K562 (cell line): ENCODE data around the gene TYMP. TPM values are rescaled to one million over a fixed set of nuclear protein-coding genes. Genes with fewer than 3 reads are reported as not detected.

Source experiments
- ATAC-seq: fragments of 200-7000 bp; cut with Tn5 transposase; 3 replicates; pipeline ENCODE4 v1.9.1; 2020; ENCODE audit warnings: moderate library complexity
- BruUV-seq: library from RNA; stranded (reverse); fragments of 400-500 nt; replicated peaks from 2 replicates; lab custom pipeline; 2021; lab: Mats Ljungman, UMichigan
- CTCF ChIA-PET: fragments of 300-600 bp; formaldehyde crosslinking; extraction: SDS; loops from one replicate; lab custom pipeline; 2021; ENCODE audit warnings: low intra/inter-chr PET ratio; lab: Yijun Ruan, JAX
- POLR2A ChIA-PET: fragments of 300-600, 350-650 bp; sonication (Branson Sonifier 250); formaldehyde crosslinking; extraction: SDS; loops from one replicate; lab custom pipeline; 2021; ENCODE audit warnings: antibody characterized with exemption, inconsistent platforms; lab: Yijun Ruan, JAX
- DNase-seq, 4 experiments: peaks; one replicate each; pipeline versions ENCODE4 v3.0.0 to v3.0.0-alpha.2; 2011 to 2018; ENCODE audit warnings: low spot score in 3 of 4, mixed read lengths in 3 of 4; ENCODE audit errors: extremely low read depth in 1 of 4
- FAIRE-seq: peaks from 2 replicates; lab custom pipeline; 2011; peaks lifted over from hg19 to GRCh38; lab: Jason Lieb, UNC
- H2AFZ ChIP-seq: 2 replicates; pipeline ENCODE4 v1.6.0; 2011; ENCODE audit warnings: low read depth, low read length, control low read depth, inconsistent platforms
- H3K27ac ChIP-seq: fragments of 200-600 bp; 3 replicates; pipeline ENCODE4 v1.8.0; 2011; ENCODE audit warnings: low read depth, mild to moderate bottlenecking, control low read depth, inconsistent platforms, low read length, moderate library complexity, mixed read lengths; ENCODE audit errors: extremely low read depth
- H3K27me3 ChIP-seq, 2 experiments: fragments of 300-600 bp in 1 of 2; 2 replicates in 1 of 2; 3 replicates in 1 of 2; pipeline versions ENCODE4 v1.6.0 to v1.8.0; 2011; ENCODE audit warnings: inconsistent platforms in 2 of 2, low read length in 2 of 2, mild to moderate bottlenecking in 1 of 2, mixed read lengths in 1 of 2, moderate library complexity in 1 of 2; ENCODE audit not compliant: control insufficient read depth in 2 of 2, insufficient read depth in 2 of 2
- H3K36me3 ChIP-seq: fragments of 300-600 bp; 3 replicates; pipeline ENCODE4 v1.8.0; 2011; ENCODE audit warnings: mild to moderate bottlenecking, low read length, inconsistent platforms; ENCODE audit not compliant: control insufficient read depth, insufficient read depth
- H3K4me1 ChIP-seq, 2 experiments: fragments of 200-600 bp in 1 of 2; replicated peaks in 1 of 2; 2 replicates in 1 of 2; 3 replicates in 1 of 2; pipeline versions ENCODE4 v1.5.1 to v1.8.0; 2011; ENCODE audit warnings: inconsistent platforms in 2 of 2, low read length in 2 of 2, mild to moderate bottlenecking in 1 of 2, mixed read lengths in 1 of 2, moderate library complexity in 1 of 2; ENCODE audit not compliant: control insufficient read depth in 2 of 2, insufficient read depth in 2 of 2
- H3K4me2 ChIP-seq: 2 replicates; pipeline ENCODE4 v1.6.1; 2011; ENCODE audit warnings: low read length, control low read depth, inconsistent platforms, mixed read lengths; ENCODE audit not compliant: insufficient read depth
- H3K4me3 ChIP-seq: fragments of 200-600 bp; sonication (generic), shearing (Covaris generic); 2 replicates; pipeline ENCODE4 v1.5.1; 2016; ENCODE audit warnings: control low read depth, inconsistent platforms
- H3K79me2 ChIP-seq: fragments of 200-600 bp; 3 replicates; pipeline ENCODE4 v1.8.0; 2011; ENCODE audit warnings: low read length, inconsistent platforms; ENCODE audit not compliant: control insufficient read depth, insufficient read depth
- H3K9ac ChIP-seq, 2 experiments: 2 replicates each; pipeline versions ENCODE4 v1.6.0 to v1.6.1; 2011; ENCODE audit warnings: low read depth in 2 of 2, low read length in 2 of 2, control low read depth in 1 of 2, inconsistent platforms in 1 of 2, mild to moderate bottlenecking in 1 of 2, mixed read lengths in 1 of 2; ENCODE audit not compliant: insufficient read depth in 1 of 2
- H3K9me1 ChIP-seq: one replicate; pipeline ENCODE4 v1.6.0; 2011; ENCODE audit warnings: inconsistent platforms, mild to moderate bottlenecking, low read length, moderate library complexity; ENCODE audit not compliant: control insufficient read depth, insufficient read depth
- H3K9me3 ChIP-seq: replicated peaks from 2 replicates; pipeline ENCODE4 v1.5.1; 2011; ENCODE audit warnings: low read depth, low read length, inconsistent platforms; ENCODE audit not compliant: control insufficient read depth, insufficient read depth
- H4K20me1 ChIP-seq: replicated peaks from 2 replicates; pipeline ENCODE4 v1.6.1; 2011; ENCODE audit warnings: low read length, inconsistent platforms, mixed read lengths; ENCODE audit not compliant: control insufficient read depth, insufficient read depth
- CREB1 ChIP-seq, 2 experiments: sonication (generic) in 1 of 2; formaldehyde crosslinking in 1 of 2; IDR thresholded peaks; 2 replicates each; pipeline versions ENCODE4 v1.6.1 to v1.8.0; 2012 to 2022; ENCODE audit warnings: inconsistent platforms in 1 of 2, mild to moderate bottlenecking in 1 of 2, missing genetic modification reagents in 1 of 2, moderate library complexity in 1 of 2
- ERF ChIP-seq: fragments of 450-650 bp; formaldehyde crosslinking; IDR thresholded peaks from 2 replicates; pipeline ENCODE4 v1.4.0; 2020; ENCODE audit warnings: mild to moderate bottlenecking, mixed read lengths
- GTF2E2 ChIP-seq: fragments of 200-800 bp; sonication (Bioruptor generic); IDR thresholded peaks from 2 replicates; pipeline ENCODE4 v1.6.1; 2016; ENCODE audit warnings: missing genetic modification characterization, missing compliant biosample characterization
- POLR2G ChIP-seq: fragments of 200-400 bp; formaldehyde crosslinking; IDR thresholded peaks from 2 replicates; pipeline ENCODE4 v1.6.1; 2017; ENCODE audit warnings: low read depth, mild to moderate bottlenecking, antibody characterized with exemption, low read length, moderate library complexity
- POLR2H ChIP-seq: IDR thresholded peaks from 2 replicates; pipeline ENCODE4 v1.6.1; 2016; ENCODE audit warnings: missing genetic modification characterization, low read depth, mild to moderate bottlenecking, control low read depth, missing compliant biosample characterization, moderate library complexity
- SUPT5H ChIP-seq: fragments of 450-650 bp; IDR thresholded peaks from 2 replicates; pipeline ENCODE4 v1.6.1; 2016
- USF1 ChIP-seq: sonication (generic); formaldehyde crosslinking; IDR thresholded peaks from 2 replicates; pipeline ENCODE4 v1.9.0; 2022; ENCODE audit warnings: mild to moderate bottlenecking, missing genetic modification reagents
- YY1 ChIP-seq, 3 experiments: IDR thresholded peaks; 2 replicates each; pipeline ENCODE4 v1.6.1; 2011; ENCODE audit warnings: low read length in 2 of 3, mild to moderate bottlenecking in 2 of 3, moderate library complexity in 2 of 3, borderline replicate concordance in 1 of 3, control low read depth in 1 of 3, low read depth in 1 of 3; ENCODE audit not compliant: insufficient read depth in 3 of 3, insufficient replicate concordance in 2 of 3, control insufficient read depth in 1 of 3, insufficient read length in 1 of 3; ENCODE audit errors: extremely low read depth in 1 of 3
- ZBTB7A ChIP-seq: IDR thresholded peaks from 2 replicates; pipeline ENCODE4 v1.6.1; 2011; ENCODE audit warnings: low read depth, mild to moderate bottlenecking, low read length, moderate library complexity, borderline replicate concordance; ENCODE audit not compliant: control insufficient read depth
- WGBS: fragments of 100-300 bp; shearing (Covaris generic); methylation state at CpG from one replicate; pipeline ENCODE4 v1.1.6; 2016; ENCODE audit warnings: low coverage, mixed read lengths; ENCODE audit not compliant: insufficient coverage; ENCODE audit errors: missing lambda C conversion rate; 5-methylcytosine and 5-hydroxymethylcytosine counted together
- in situ Hi-C: fragments of 300-500 bp; cut with MboI; formaldehyde crosslinking; loops from 4 replicates; pipeline ENCODE4 v1.15.0; 2018; ENCODE audit warnings: inconsistent platforms, mixed read lengths
- intact Hi-C: fragments of 100-400 bp; cut with micrococcal nuclease; formaldehyde crosslinking; loops from 2 replicates; pipeline ENCODE4 v1.14.2; 2022
- polyA plus RNA-seq, 8 experiments: library from polyadenylated mRNA; depleted of rRNA in 4 of 8; stranded (reverse) in 5 of 8; unstranded in 3 of 8; fragments of >200 nt; fragmentation: Nextera tagmentation in 2 of 8; fragmentation: Illumina TruSeq in 1 of 8; extraction: Ambion mirVana in 2 of 8; extraction: Trizol in 1 of 8; gene quantifications; 2 replicates each; pipeline versions ENCODE4 v1.2.1 to v1.2.3, GENCODE V29; 2011 to 2014; ENCODE audit warnings: inconsistent platforms in 1 of 8, missing spikeins in 1 of 8
- total RNA-seq, 7 experiments: library from RNA; depleted of rRNA in 6 of 7; stranded (reverse); fragments of >200 nt in 6 of 7; fragmentation: Illumina TruSeq in 2 of 7; extraction: Trizol in 2 of 7; gene quantifications; 2 replicates each; pipeline versions ENCODE4 v1.2.1 to v1.2.3, GENCODE V29; 2011 to 2021; ENCODE audit warnings: low replicate concordance in 1 of 7

The TYMP gene
- total and polyA plus RNA-seq, 9 of the 15 experiments (the other 6 are each of a cell fraction or from before 2014, with no cell fraction given): 0.03 to 4.0 (median 2.4) TPM; not detected in 4

DNA sequence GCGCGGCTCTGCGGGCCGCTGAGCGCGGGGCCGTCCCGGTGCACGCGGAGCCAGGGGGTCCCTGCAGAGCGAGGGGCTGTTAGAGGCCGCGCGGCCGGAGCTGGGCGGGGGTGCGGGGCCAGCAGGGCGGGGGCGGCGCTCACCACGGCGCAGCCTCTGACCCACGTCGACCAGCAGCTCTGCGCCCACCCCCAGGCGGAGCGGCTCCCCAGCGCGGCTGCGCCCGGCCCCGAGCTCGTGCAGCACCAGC, 4.0 kb downstream of the TYMP start:
- ChIA-PET POLR2A (interaction anchor here (0.7 to 5.3 kb wide), 7 partner anchors 11 to 57 kb away, joined by 3 to 65 read pairs (median 5); partner anchors contain the start of genes CHKB, LMF2, NCAPH2 and SYCE3), CTCF (interaction anchor here (1.2 kb wide), 1 partner anchor 50 kb away, joined by 3 read pairs; no protein-coding TSS in a partner anchor)
- no TSS peak for BruUV-seq
- DNase-seq: no peak
- WGBS: no CpG with 5 or more reads among the region's 33 CpGs
- Histone ChIP-seq H3K27ac (peak overlapping the region; percentile 89), H3K4me2 (peak overlapping the region; percentile 88), H3K27me3 (no peaks in the 10 kb centered on the region), H3K79me2 (peaks cover 34% of the 10 kb centered on the region), H3K9me1 (no peaks in the 10 kb centered on the region), H3K4me3 (peak overlapping the region; percentile 71), H4K20me1 (peaks cover 12% of the 10 kb centered on the region; the same call in 1 of the 2 replicates)
- in situ Hi-C loops (no loop called here), intact Hi-C loops (loop anchor here (1.0 to 5.0 kb wide), 2 partner anchors 9 to 37 kb away; partner anchors contain the start of gene SYCE3)
- TF ChIP-seq ZBTB7A: peak; percentile 87; the same call in 1 of the 2 replicates
- TF ChIP-seq CREB1 (IDR thresholded peaks at IDR 0.05): 0 out of 2 replicates have a peak, but pooled peaks have one; percentile 3
- no peak for TF ChIP-seq CREB1 (CRISPR knock-in tag; IDR thresholded peaks at IDR 0.05)
- TF ChIP-seq SUPT5H: no peak
- TF ChIP-seq USF1: 0 out of 2 replicates have a peak, but pooled peaks have one; percentile 2
- 0 out of 2 replicates have a peak, but pooled peaks have one; percentile 23 for TF ChIP-seq POLR2G
- no peak for TF ChIP-seq ERF (CRISPR knock-in tag)
- TF ChIP-seq YY1 (IDR thresholded peaks at IDR 0.05; ENCODE audit: borderline replicate concordance in 1 of 3, control insufficient read depth in 1 of 3, extremely low read depth in 1 of 3, insufficient read depth in 3 of 3, insufficient read length in 1 of 3, insufficient replicate concordance in 2 of 3, low read depth in 1 of 3, low read length in 2 of 3): peak in 1 of 3 experiments; percentile 13
- TF ChIP-seq POLR2H: 0 out of 2 replicates have a peak, but pooled peaks have one; percentile 1
- TF ChIP-seq GTF2E2 (tag): 0 out of 2 replicates have a peak, but pooled peaks have one; percentile 49
- TF ChIP-seq, all 486 proteins: peak for 7
- FAIRE-seq (no peak), ATAC-seq (no peak)
- no peaks in the 10 kb centered on the region for H3K9me3 ChIP-seq
- peaks cover 8 to 69% of the 10 kb centered on the region in 2 experiments; a peak in 4 of 5 replicates for H3K4me1 ChIP-seq
- H2AFZ ChIP-seq: peak overlapping the region; percentile 82
- peak overlapping the region; percentile 86 to 96 for H3K9ac ChIP-seq
- H3K36me3 ChIP-seq: peaks cover 39% of the 10 kb centered on the region; the same call in 1 of the 3 replicates
